Neutrophil (primary cell): ENCODE results near the gene OGFOD3.

Experiments used
- H3K27ac ChIP-seq: fragments of 200-600 bp; sonication (generic); 2 replicates; pipeline ENCODE4 v1.5.1; 2016; ENCODE audit warnings: mild to moderate bottlenecking, moderate library complexity
- H3K27me3 ChIP-seq: fragments of 200-600 bp; sonication (generic); 2 replicates; pipeline ENCODE4 v1.6.0; 2016; ENCODE audit warnings: mild to moderate bottlenecking
- H3K36me3 ChIP-seq: fragments of 200-600 bp; sonication (generic); 2 replicates; pipeline ENCODE4 v1.5.1; 2017
- H3K4me1 ChIP-seq, 2 experiments: fragments of 200-600 bp in 1 of 2; sonication (generic) in 1 of 2; 1 replicate in 1 of 2; 2 replicates in 1 of 2; pipeline versions ENCODE4 v1.5.1 to v1.6.1; 2013 to 2016; ENCODE audit warnings: low read depth in 1 of 2, low read length in 1 of 2, mild to moderate bottlenecking in 1 of 2, moderate library complexity in 1 of 2; ENCODE audit not compliant: control insufficient read depth in 1 of 2, insufficient read depth in 1 of 2
- H3K4me3 ChIP-seq, 2 experiments: fragments of 200-600 bp in 1 of 2; sonication (generic) in 1 of 2; 1 replicate in 1 of 2; 2 replicates in 1 of 2; pipeline ENCODE4 v1.5.1; 2013 to 2016; ENCODE audit warnings: low read depth in 1 of 2, low read length in 1 of 2, mild to moderate bottlenecking in 1 of 2, moderate library complexity in 1 of 2
- H3K9me3 ChIP-seq: fragments of 200-600 bp; sonication (generic); 2 replicates; pipeline ENCODE4 v1.5.1; 2016
- CTCF ChIP-seq: fragments of 200-600 bp; sonication (generic); IDR thresholded peaks from 2 replicates; pipeline ENCODE4 v1.5.1; 2016; ENCODE audit warnings: antibody characterized with exemption

The OGFOD3 gene

GRCh38 chr17:82437325-82437668 is 18.9 kb upstream of the OGFOD3 start:
- Histone ChIP-seq H3K9me3 (no peaks in the 10 kb centered on the region), H3K4me3 (no peak overlapping the region), H3K27ac (no peak overlapping the region), H3K27me3 (no peaks in the 10 kb centered on the region), H3K36me3 (peaks cover 64% of the 10 kb centered on the region), H3K4me1 (peaks cover 25 to 28% of the 10 kb centered on the region in 2 experiments)
- TF ChIP-seq CTCF, result no peak

GRCh38 chr17:82436601-82437324 is 18.4 kb upstream of the OGFOD3 start:
- Histone ChIP-seq H3K27me3 (no peaks in the 10 kb centered on the region), H3K36me3 (peaks cover 59% of the 10 kb centered on the region), H3K4me1 (peaks cover 25 to 26% of the 10 kb centered on the region in 2 experiments), H3K9me3 (no peaks in the 10 kb centered on the region), H3K4me3 (no peak overlapping the region), H3K27ac (no peak overlapping the region)
- no peak for TF ChIP-seq CTCF

GRCh38 chr17:82435601-82436583 is 17.5 kb upstream of the OGFOD3 start:
- no peak for TF ChIP-seq CTCF
- Histone ChIP-seq H3K9me3 (no peaks in the 10 kb centered on the region), H3K27me3 (no peaks in the 10 kb centered on the region), H3K4me3 (no peak overlapping the region), H3K27ac (no peak overlapping the region), H3K36me3 (peaks cover 51% of the 10 kb centered on the region), H3K4me1 (peaks cover 17% of the 10 kb centered on the region in 2 experiments)

- Histone ChIP-seq H3K9me3 (no peaks in the 10 kb centered on the region), H3K27ac (no peak overlapping the region), H3K36me3 (peaks cover 51% of the 10 kb centered on the region), H3K4me3 (no peak overlapping the region), H3K27me3 (no peaks in the 10 kb centered on the region), H3K4me1 (peaks cover 9% of the 10 kb centered on the region in 2 experiments)
- TF ChIP-seq CTCF, result no peak
Measured at GRCh38 chr17:82435103-82435502, 16.7 kb upstream of the OGFOD3 start.

- Histone ChIP-seq H3K27me3 (no peaks in the 10 kb centered on the region), H3K9me3 (no peaks in the 10 kb centered on the region), H3K4me3 (no peak overlapping the region), H3K27ac (no peak overlapping the region), H3K36me3 (peaks cover 41% of the 10 kb centered on the region), H3K4me1 (peaks cover 0 to under 1% of the 10 kb centered on the region in 2 experiments)
- TF ChIP-seq CTCF, result no peak
Measured at GRCh38 chr17:82434216-82434565, 15.8 kb upstream of the OGFOD3 start.
